ENCODE results near the gene MANSC1.
A peak's percentile ranks its signal among the peaks of the same experiment; 100 is the strongest.

Gene MANSC1

DNA sequence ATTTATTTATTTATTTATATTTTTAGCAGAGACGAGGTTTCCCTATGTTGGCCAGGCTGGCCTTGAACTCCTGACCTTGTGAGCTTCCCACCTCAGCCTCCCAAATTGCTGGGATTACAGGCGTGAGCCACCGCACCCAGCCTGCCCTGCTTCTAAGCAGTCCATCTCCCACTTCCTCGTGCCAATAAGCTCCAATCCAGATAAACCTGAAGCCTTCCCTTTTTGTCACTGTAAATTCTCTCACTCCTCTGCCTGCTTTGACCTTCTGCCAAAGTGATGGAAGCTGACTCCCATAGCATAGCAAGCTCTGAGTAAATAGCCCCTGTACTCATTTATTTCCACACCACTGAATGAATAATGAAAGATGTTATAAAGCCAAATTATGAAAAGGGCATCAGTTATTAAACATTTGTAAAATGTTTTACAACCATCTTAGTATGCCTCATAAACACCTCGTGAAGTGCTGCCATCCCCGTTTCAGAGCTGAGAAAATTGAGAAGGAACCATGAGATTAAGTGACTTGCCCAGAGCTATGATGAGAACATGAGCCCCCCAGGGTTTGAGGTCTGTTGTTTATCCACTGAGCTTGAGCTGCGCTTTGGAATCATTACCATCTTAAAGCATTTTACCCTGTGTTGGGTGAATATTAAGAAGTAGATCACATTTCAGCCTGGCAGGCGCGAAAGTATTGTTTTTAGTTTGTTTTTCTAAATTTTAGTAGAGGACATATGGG, 30.4 kb downstream of the MANSC1 start (continued):
- TF ChIP-seq, protein P1, sequence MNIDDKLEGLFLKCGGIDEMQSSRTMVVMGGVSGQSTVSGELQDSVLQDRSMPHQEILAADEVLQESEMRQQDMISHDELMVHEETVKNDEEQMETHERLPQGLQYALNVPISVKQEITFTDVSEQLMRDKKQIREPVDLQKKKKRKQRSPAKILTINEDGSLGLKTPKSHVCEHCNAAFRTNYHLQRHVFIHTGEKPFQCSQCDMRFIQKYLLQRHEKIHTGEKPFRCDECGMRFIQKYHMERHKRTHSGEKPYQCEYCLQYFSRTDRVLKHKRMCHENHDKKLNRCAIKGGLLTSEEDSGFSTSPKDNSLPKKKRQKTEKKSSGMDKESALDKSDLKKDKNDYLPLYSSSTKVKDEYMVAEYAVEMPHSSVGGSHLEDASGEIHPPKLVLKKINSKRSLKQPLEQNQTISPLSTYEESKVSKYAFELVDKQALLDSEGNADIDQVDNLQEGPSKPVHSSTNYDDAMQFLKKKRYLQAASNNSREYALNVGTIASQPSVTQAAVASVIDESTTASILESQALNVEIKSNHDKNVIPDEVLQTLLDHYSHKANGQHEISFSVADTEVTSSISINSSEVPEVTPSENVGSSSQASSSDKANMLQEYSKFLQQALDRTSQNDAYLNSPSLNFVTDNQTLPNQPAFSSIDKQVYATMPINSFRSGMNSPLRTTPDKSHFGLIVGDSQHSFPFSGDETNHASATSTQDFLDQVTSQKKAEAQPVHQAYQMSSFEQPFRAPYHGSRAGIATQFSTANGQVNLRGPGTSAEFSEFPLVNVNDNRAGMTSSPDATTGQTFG (tag by site-specific recombination; IDR thresholded peaks at IDR 0.05; ENCODE audit: borderline replicate concordance): no peak
- TF ChIP-seq ZFP37 (tag by site-specific recombination; IDR thresholded peaks at IDR 0.05) (no peak), ZNF302 (tag by site-specific recombination; IDR thresholded peaks at IDR 0.05; ENCODE audit: low read depth) (no peak), ZBTB7A (tag by site-specific recombination; IDR thresholded peaks at IDR 0.05; ENCODE audit: low read depth) (no peak), KLF7 (tag by site-specific recombination; IDR thresholded peaks at IDR 0.05; ENCODE audit: borderline replicate concordance) (peak; percentile 37; the same call in 1 of the 2 replicates), ZNF501 (tag by site-specific recombination; IDR thresholded peaks at IDR 0.05) (no peak), FEZF1 (tag by site-specific recombination; IDR thresholded peaks at IDR 0.05) (peak; percentile 97), ZNF670 (tag by site-specific recombination; IDR thresholded peaks at IDR 0.05; ENCODE audit: low read depth) (no peak), SP3 (tag by site-specific recombination; IDR thresholded peaks at IDR 0.05) (no peak), SCRT1 (tag by site-specific recombination; IDR thresholded peaks at IDR 0.05; ENCODE audit: borderline replicate concordance) (no peak), BCL11B (tag by site-specific recombination; IDR thresholded peaks at IDR 0.05; ENCODE audit: low read depth) (0 out of 2 replicates have a peak, but pooled peaks have one; percentile 20), PRDM1 (tag by site-specific recombination; IDR thresholded peaks at IDR 0.05) (no peak), ZNF112 (tag by site-specific recombination; IDR thresholded peaks at IDR 0.05) (no peak), ZNF558 (tag by site-specific recombination; IDR thresholded peaks at IDR 0.05) (no peak), ZNF585B (tag by site-specific recombination; IDR thresholded peaks at IDR 0.05) (no peak), ZNF514 (tag by site-specific recombination; IDR thresholded peaks at IDR 0.05) (no peak), OVOL3 (tag by site-specific recombination; IDR thresholded peaks at IDR 0.05) (peak; percentile 64; the same call in 1 of the 2 replicates)
- TF ChIP-seq, protein P2, sequence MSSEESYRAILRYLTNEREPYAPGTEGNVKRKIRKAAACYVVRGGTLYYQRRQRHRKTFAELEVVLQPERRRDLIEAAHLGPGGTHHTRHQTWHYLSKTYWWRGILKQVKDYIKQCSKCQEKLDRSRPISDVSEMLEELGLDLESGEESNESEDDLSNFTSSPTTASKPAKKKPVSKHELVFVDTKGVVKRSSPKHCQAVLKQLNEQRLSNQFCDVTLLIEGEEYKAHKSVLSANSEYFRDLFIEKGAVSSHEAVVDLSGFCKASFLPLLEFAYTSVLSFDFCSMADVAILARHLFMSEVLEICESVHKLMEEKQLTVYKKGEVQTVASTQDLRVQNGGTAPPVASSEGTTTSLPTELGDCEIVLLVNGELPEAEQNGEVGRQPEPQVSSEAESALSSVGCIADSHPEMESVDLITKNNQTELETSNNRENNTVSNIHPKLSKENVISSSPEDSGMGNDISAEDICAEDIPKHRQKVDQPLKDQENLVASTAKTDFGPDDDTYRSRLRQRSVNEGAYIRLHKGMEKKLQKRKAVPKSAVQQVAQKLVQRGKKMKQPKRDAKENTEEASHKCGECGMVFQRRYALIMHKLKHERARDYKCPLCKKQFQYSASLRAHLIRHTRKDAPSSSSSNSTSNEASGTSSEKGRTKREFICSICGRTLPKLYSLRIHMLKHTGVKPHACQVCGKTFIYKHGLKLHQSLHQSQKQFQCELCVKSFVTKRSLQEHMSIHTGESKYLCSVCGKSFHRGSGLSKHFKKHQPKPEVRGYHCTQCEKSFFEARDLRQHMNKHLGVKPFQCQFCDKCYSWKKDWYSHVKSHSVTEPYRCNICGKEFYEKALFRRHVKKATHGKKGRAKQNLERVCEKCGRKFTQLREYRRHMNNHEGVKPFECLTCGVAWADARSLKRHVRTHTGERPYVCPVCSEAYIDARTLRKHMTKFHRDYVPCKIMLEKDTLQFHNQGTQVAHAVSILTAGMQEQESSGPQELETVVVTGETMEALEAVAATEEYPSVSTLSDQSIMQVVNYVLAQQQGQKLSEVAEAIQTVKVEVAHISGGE (tag by site-specific recombination; conservative IDR thresholded peaks at IDR 0.05; ENCODE audit: low read depth): no peak
- TF ChIP-seq, protein P3, sequence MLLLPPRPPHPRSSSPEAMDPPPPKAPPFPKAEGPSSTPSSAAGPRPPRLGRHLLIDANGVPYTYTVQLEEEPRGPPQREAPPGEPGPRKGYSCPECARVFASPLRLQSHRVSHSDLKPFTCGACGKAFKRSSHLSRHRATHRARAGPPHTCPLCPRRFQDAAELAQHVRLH (tag by site-specific recombination; IDR thresholded peaks at IDR 0.05): 0 out of 2 replicates have a peak, but pooled peaks have one; percentile 8
- TF ChIP-seq, protein P4, sequence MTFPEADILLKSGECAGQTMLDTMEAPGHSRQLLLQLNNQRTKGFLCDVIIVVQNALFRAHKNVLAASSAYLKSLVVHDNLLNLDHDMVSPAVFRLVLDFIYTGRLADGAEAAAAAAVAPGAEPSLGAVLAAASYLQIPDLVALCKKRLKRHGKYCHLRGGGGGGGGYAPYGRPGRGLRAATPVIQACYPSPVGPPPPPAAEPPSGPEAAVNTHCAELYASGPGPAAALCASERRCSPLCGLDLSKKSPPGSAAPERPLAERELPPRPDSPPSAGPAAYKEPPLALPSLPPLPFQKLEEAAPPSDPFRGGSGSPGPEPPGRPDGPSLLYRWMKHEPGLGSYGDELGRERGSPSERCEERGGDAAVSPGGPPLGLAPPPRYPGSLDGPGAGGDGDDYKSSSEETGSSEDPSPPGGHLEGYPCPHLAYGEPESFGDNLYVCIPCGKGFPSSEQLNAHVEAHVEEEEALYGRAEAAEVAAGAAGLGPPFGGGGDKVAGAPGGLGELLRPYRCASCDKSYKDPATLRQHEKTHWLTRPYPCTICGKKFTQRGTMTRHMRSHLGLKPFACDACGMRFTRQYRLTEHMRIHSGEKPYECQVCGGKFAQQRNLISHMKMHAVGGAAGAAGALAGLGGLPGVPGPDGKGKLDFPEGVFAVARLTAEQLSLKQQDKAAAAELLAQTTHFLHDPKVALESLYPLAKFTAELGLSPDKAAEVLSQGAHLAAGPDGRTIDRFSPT (tag by site-specific recombination; IDR thresholded peaks at IDR 0.05): no peak
- TF ChIP-seq, protein P5, sequence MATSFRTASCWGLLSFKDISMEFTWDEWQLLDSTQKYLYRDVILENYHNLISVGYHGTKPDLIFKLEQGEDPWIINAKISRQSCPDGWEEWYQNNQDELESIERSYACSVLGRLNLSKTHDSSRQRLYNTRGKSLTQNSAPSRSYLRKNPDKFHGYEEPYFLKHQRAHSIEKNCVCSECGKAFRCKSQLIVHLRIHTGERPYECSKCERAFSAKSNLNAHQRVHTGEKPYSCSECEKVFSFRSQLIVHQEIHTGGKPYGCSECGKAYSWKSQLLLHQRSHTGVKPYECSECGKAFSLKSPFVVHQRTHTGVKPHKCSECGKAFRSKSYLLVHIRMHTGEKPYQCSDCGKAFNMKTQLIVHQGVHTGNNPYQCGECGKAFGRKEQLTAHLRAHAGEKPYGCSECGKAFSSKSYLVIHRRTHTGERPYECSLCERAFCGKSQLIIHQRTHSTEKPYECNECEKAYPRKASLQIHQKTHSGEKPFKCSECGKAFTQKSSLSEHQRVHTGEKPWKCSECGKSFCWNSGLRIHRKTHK (tag by site-specific recombination; IDR thresholded peaks at IDR 0.05): no peak
- TF ChIP-seq, protein P6, sequence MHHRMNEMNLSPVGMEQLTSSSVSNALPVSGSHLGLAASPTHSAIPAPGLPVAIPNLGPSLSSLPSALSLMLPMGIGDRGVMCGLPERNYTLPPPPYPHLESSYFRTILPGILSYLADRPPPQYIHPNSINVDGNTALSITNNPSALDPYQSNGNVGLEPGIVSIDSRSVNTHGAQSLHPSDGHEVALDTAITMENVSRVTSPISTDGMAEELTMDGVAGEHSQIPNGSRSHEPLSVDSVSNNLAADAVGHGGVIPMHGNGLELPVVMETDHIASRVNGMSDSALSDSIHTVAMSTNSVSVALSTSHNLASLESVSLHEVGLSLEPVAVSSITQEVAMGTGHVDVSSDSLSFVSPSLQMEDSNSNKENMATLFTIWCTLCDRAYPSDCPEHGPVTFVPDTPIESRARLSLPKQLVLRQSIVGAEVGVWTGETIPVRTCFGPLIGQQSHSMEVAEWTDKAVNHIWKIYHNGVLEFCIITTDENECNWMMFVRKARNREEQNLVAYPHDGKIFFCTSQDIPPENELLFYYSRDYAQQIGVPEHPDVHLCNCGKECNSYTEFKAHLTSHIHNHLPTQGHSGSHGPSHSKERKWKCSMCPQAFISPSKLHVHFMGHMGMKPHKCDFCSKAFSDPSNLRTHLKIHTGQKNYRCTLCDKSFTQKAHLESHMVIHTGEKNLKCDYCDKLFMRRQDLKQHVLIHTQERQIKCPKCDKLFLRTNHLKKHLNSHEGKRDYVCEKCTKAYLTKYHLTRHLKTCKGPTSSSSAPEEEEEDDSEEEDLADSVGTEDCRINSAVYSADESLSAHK (tag by site-specific recombination; IDR thresholded peaks at IDR 0.05): peak; percentile 53
- TF ChIP-seq, protein P7, sequence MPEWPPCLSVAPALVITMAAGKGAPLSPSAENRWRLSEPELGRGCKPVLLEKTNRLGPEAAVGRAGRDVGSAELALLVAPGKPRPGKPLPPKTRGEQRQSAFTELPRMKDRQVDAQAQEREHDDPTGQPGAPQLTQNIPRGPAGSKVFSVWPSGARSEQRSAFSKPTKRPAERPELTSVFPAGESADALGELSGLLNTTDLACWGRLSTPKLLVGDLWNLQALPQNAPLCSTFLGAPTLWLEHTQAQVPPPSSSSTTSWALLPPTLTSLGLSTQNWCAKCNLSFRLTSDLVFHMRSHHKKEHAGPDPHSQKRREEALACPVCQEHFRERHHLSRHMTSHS (tag by site-specific recombination; IDR thresholded peaks at IDR 0.05): no peak
- TF ChIP-seq, protein P8, sequence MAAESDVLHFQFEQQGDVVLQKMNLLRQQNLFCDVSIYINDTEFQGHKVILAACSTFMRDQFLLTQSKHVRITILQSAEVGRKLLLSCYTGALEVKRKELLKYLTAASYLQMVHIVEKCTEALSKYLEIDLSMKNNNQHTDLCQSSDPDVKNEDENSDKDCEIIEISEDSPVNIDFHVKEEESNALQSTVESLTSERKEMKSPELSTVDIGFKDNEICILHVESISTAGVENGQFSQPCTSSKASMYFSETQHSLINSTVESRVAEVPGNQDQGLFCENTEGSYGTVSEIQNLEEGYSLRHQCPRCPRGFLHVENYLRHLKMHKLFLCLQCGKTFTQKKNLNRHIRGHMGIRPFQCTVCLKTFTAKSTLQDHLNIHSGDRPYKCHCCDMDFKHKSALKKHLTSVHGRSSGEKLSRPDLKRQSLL (tag by site-specific recombination; IDR thresholded peaks at IDR 0.05): 0 out of 2 replicates have a peak, but pooled peaks have one; percentile 18

Measured in HEK293 (cell line).